Epithelial cell of proximal tubule (primary cell): ENCODE measurements around the gene PARD3B. TPM values are rescaled to one million over a fixed set of nuclear protein-coding genes. Genes with fewer than 3 reads are reported as not detected.

Experiments
- DNase-seq: peaks from one replicate; pipeline ENCODE4 v3.0.0-alpha.2; 2011; ENCODE audit warnings: low read depth
- H3K4me3 ChIP-seq: 2 replicates; pipeline ENCODE4 v1.5.1; 2011; ENCODE audit warnings: low read depth, mild to moderate bottlenecking, low read length
- CTCF ChIP-seq: conservative IDR thresholded peaks from 2 replicates; pipeline ENCODE4 v1.5.1; 2012; ENCODE audit warnings: low read depth, mild to moderate bottlenecking, low read length
- total RNA-seq: library from RNA; depleted of rRNA; stranded (reverse); fragments of >200 nt; gene quantifications from 2 replicates; pipeline ENCODE4 v1.2.3, GENCODE V29; 2015

The PARD3B gene
- total RNA-seq, 1 donor from 2014 or later, result 3.6 TPM

GRCh38 chr2:205448189-205448588 lies 902.9 kb downstream of the PARD3B start:
- DNase-seq, result no peak
- TF ChIP-seq CTCF, result no peak
- no peak overlapping the region for H3K4me3 ChIP-seq

GRCh38 chr2:205451901-205452512 lies 906.7 kb downstream of the PARD3B start:
- no peak overlapping the region for H3K4me3 ChIP-seq
- no peak for DNase-seq
- no peak for TF ChIP-seq CTCF

DNA sequence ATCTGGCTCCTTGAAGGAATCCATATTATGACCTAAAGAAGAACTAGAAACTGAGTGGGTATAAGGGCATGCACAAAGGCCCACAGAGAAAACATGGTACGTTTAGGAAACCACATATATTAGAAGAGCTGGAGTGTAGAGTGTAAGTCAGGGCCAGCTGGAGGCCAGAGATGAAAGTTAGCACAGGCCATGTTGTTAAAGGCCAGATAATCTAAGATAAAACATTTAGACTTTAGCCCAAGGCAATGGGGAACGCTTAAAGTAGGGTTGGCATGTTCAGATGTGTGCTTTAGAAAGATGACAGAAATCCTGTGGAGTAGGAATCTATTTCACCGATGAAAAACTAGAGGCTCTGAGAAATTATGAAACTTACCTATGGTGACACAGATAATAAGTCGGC lies 907.9 kb downstream of the PARD3B start:
- no peak overlapping the region for H3K4me3 ChIP-seq
- no peak for TF ChIP-seq CTCF

GRCh38 chr2:205456682-205457081 lies 911.4 kb downstream of the PARD3B start:
- no peak for DNase-seq
- no peak for TF ChIP-seq CTCF
- H3K4me3 ChIP-seq, result no peak overlapping the region

More for the DNA sequence above, 907.9 kb downstream of the PARD3B start:
- DNase-seq, result no peak

- no peak for DNase-seq
- no peak overlapping the region for H3K4me3 ChIP-seq
- no peak for TF ChIP-seq CTCF
Observed at GRCh38 chr2:205460217-205460616, 914.9 kb downstream of the PARD3B start.

GRCh38 chr2:205461169-205461568 lies 915.9 kb downstream of the PARD3B start:
- no peak for TF ChIP-seq CTCF
- H3K4me3 ChIP-seq, result no peak overlapping the region
- DNase-seq, result no peak

GRCh38 chr2:205461678-205462665 lies 916.7 kb downstream of the PARD3B start:
- no peak overlapping the region for H3K4me3 ChIP-seq
- no peak for TF ChIP-seq CTCF
- DNase-seq, result no peak
